Progenitor cell of endocrine pancreas (in vitro differentiated cells): ENCODE measurements around the gene OTC. TPM values are rescaled to one million over a fixed set of nuclear protein-coding genes. Genes with fewer than 3 reads are reported as not detected.

Experiments
- DNase-seq: peaks from one replicate; pipeline ENCODE4 v3.0.0; 2021; ENCODE audit warnings: low spot score; ENCODE audit not compliant: unreplicated experiment
- H3K27ac Mint-ChIP-seq: 2 replicates; pipeline ENCODE4 v1.8.0; 2021; ENCODE audit warnings: mild to moderate bottlenecking, moderate library complexity, mixed read lengths
- H3K27me3 Mint-ChIP-seq: 2 replicates; pipeline ENCODE4 v1.8.0; 2021; ENCODE audit warnings: mixed read lengths
- H3K36me3 Mint-ChIP-seq: 2 replicates; pipeline ENCODE4 v1.8.0; 2022; ENCODE audit warnings: mixed read lengths; ENCODE audit not compliant: insufficient read depth
- H3K4me1 Mint-ChIP-seq: 2 replicates; pipeline ENCODE4 v1.8.0; 2021; ENCODE audit warnings: low read depth, mixed read lengths
- H3K4me3 Mint-ChIP-seq: 2 replicates; pipeline ENCODE4 v1.8.0; 2021; ENCODE audit warnings: low read depth, mild to moderate bottlenecking, moderate library complexity, mixed read lengths
- H3K9me3 Mint-ChIP-seq: 2 replicates; pipeline ENCODE4 v1.8.0; 2021; ENCODE audit warnings: low read depth, mixed read lengths
- total RNA-seq: library from RNA; stranded (reverse); gene quantifications from 2 replicates; pipeline ENCODE4 v1.2.1, GENCODE V29; 2021
- TF ChIP-seq, protein P1 (sequence below): fragments of 200-600 bp; sonication (generic); IDR thresholded peaks from one replicate; pipeline ENCODE4 v1.5.0; 2021; ENCODE audit warnings: antibody characterized with exemption, mild to moderate bottlenecking; ENCODE audit not compliant: unreplicated experiment

OTC gene
- total RNA-seq, 1 donor from 2014 or later, result not detected

DNA sequence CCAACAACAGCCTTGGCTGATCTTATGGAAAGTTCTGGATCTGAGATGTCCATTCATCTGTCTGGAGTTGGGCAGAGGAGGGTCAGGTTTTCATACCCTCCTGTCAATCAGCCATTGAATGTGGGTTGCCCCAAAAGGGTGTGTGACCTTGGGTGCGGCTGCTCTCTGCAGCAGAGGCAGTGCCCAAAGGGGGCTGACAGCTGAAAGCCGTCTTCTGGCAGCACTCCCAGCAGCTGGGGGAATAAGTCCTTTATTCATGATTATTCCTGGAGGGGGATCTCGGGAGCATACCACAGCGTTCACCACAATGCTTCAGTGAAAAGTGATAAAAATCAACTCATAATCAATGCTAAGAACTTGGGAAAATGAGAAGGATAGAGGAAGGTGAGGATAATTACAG is 54.7 kb downstream of the OTC start:
- TF ChIP-seq, protein P1, sequence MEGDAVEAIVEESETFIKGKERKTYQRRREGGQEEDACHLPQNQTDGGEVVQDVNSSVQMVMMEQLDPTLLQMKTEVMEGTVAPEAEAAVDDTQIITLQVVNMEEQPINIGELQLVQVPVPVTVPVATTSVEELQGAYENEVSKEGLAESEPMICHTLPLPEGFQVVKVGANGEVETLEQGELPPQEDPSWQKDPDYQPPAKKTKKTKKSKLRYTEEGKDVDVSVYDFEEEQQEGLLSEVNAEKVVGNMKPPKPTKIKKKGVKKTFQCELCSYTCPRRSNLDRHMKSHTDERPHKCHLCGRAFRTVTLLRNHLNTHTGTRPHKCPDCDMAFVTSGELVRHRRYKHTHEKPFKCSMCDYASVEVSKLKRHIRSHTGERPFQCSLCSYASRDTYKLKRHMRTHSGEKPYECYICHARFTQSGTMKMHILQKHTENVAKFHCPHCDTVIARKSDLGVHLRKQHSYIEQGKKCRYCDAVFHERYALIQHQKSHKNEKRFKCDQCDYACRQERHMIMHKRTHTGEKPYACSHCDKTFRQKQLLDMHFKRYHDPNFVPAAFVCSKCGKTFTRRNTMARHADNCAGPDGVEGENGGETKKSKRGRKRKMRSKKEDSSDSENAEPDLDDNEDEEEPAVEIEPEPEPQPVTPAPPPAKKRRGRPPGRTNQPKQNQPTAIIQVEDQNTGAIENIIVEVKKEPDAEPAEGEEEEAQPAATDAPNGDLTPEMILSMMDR, result no peak
- Mint-ChIP-seq H3K36me3 (no peaks in the 10 kb centered on the region), H3K4me1 (peaks cover 3% of the 10 kb centered on the region), H3K27me3 (no peaks in the 10 kb centered on the region), H3K27ac (no peak overlapping the region), H3K9me3 (peaks cover 29% of the 10 kb centered on the region), H3K4me3 (no peak overlapping the region)
- DNase-seq, result no peak

DNA sequence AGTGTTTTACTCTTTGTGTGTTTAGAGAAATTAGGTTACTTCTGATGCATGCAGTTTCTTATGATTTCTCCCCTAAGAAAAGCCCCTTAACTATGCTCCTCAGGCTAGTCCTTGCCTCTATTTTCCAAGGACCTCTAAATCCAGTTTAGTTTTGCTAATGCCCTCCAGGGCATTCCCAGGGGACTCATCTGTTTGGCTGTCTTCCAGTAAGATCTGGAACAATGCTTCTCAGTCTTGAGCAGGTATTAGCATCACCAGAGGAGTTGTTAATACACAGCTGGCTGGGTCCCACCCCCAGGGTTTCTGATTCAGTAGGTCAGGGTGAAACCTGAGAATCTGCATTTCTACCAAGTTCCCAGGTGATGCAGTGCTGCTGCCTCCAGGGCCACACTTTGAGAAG is 56.9 kb downstream of the OTC start:
- no peaks in the 10 kb centered on the region for H3K36me3 Mint-ChIP-seq
- TF ChIP-seq, protein P1, result no peak
- no peak overlapping the region for H3K27ac Mint-ChIP-seq
- no peaks in the 10 kb centered on the region for H3K27me3 Mint-ChIP-seq
- no peak for DNase-seq
- no peak overlapping the region for H3K4me3 Mint-ChIP-seq
- peaks cover 3% of the 10 kb centered on the region for H3K4me1 Mint-ChIP-seq
- H3K9me3 Mint-ChIP-seq, result peaks cover 31% of the 10 kb centered on the region

DNA sequence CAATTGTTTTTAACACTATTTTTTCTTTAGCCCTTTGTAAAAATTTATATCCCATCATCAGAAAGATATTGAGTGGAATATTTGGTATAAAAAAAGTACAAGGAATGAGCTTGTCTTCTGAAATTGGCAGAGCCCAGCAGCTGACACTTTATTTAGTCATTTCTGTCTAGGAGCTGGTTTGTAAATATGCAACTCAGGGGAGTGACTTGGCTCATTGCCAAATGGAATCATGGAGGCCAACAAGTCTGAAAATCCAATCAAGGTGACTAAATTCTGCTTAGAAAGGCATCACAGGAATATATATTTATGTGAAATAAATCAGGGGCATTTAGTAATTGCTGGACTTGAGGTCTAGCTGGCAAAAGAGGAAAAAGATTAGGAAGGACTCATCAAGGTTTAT is 74.4 kb downstream of the OTC start:
- no peak overlapping the region for H3K4me3 Mint-ChIP-seq
- peaks cover 10% of the 10 kb centered on the region for H3K9me3 Mint-ChIP-seq
- DNase-seq, result no peak
- H3K4me1 Mint-ChIP-seq, result no peaks in the 10 kb centered on the region
- H3K27me3 Mint-ChIP-seq, result no peaks in the 10 kb centered on the region
- no peak overlapping the region for H3K27ac Mint-ChIP-seq
- no peaks in the 10 kb centered on the region for H3K36me3 Mint-ChIP-seq
- TF ChIP-seq, protein P1, result no peak

DNA sequence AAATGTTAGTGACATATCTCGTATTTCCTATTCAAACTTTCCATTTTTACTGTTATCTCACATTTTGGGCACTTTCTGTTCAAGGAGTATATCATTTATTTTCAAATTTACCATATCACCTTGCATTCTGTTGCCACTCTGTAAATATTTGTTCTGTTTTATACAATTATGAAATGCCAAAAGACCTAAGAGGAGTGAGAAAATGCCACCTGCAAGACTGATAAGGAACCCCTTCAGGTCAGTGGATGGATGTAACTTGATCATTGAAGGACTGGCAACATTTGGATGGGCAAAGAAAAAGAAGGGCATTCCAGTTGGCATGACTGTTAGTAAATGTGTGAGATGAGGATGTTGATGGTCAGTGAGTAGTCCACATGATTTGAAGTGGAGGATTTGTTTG is 79.1 kb downstream of the OTC start:
- Mint-ChIP-seq H3K9me3 (peaks cover 20% of the 10 kb centered on the region), H3K4me1 (no peaks in the 10 kb centered on the region)
- DNase-seq, result no peak

DNA sequence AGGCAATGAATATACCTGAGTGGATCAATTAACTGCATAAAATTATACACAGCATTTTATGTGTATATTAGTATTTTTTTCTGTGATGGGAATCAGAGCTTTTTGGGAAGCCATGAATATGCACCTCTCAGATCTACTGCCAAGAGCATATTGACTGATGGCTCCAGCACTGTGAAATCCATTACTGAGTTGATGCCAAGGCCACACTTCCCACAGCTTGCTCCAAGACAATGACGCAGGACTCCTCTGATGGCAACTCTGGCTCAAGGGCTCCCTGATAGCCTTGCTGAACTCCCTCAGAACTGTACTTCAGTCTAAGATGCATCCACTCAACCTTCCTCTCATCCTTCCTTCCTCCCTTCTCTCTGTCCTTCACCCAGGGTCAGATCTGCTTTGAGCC is 82.7 kb downstream of the OTC start:
- Mint-ChIP-seq H3K27ac (no peak overlapping the region), H3K36me3 (no peaks in the 10 kb centered on the region), H3K4me3 (no peak overlapping the region), H3K9me3 (peaks cover 28% of the 10 kb centered on the region), H3K27me3 (no peaks in the 10 kb centered on the region), H3K4me1 (no peaks in the 10 kb centered on the region)
- TF ChIP-seq, protein P1, result no peak
- DNase-seq, result no peak

More for the DNA sequence above, 79.1 kb downstream of the OTC start:
- TF ChIP-seq, protein P1, result no peak
- Mint-ChIP-seq H3K27me3 (no peaks in the 10 kb centered on the region), H3K36me3 (no peaks in the 10 kb centered on the region), H3K27ac (no peak overlapping the region), H3K4me3 (no peak overlapping the region)

DNA sequence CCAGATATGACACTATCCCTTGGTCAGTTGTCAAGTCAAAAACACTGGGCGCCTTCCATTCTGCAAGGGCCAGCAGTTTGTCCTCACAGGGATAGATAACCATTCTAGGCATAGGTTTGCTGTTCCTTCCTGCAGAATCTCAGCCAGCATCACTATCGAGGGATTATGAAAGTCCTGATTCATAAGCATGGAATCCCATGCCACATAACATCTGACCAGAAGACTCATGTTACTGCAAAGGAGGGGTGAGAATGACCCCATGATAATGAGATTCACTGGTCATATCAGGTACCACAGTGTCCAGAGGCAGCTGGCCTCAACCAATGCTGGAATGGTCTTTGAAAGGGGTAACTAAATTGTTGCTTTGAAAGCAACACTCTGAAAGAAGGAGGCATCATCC is 84.7 kb downstream of the OTC start:
- no peak overlapping the region for H3K4me3 Mint-ChIP-seq
- no peaks in the 10 kb centered on the region for H3K4me1 Mint-ChIP-seq
- no peak overlapping the region for H3K27ac Mint-ChIP-seq
- H3K9me3 Mint-ChIP-seq, result peaks cover 17% of the 10 kb centered on the region
- no peaks in the 10 kb centered on the region for H3K36me3 Mint-ChIP-seq
- TF ChIP-seq, protein P1, result no peak
- H3K27me3 Mint-ChIP-seq, result no peaks in the 10 kb centered on the region
- DNase-seq, result no peak
